WTC11 (cell line): ENCODE results near the gene TIMM10B. TPM values are rescaled to one million over a fixed set of nuclear protein-coding genes. Genes with fewer than 3 reads are reported as not detected.
A peak's percentile ranks its signal among the peaks of the same experiment; 100 is the strongest.

ENCODE experiments used
- ATAC-seq: fragments of 200-7000 bp; cut with Tn5 transposase; 2 replicates; pipeline ENCODE4 v1.10.0; 2021; ENCODE audit warnings: mild to moderate bottlenecking, moderate library complexity
- CTCF ChIA-PET: fragments of 300-600 bp; sonication (Branson Sonifier 250); formaldehyde crosslinking; loops from one replicate; lab custom pipeline; 2021; ENCODE audit warnings: antibody characterized with exemption; lab: Charles Lee
- POLR2A ChIA-PET: fragments of 350-600 bp; sonication (Branson Sonifier 250); formaldehyde crosslinking; loops from one replicate; lab custom pipeline; 2021; ENCODE audit warnings: antibody characterized with exemption; lab: Charles Lee
- DNase-seq: peaks from one replicate; pipeline ENCODE4 v3.0.0; 2021; ENCODE audit warnings: low spot score
- H3K27ac Mint-ChIP-seq: 2 replicates; pipeline ENCODE4 v1.8.0; 2021; ENCODE audit warnings: mixed read lengths
- H3K27me3 Mint-ChIP-seq: 2 replicates; pipeline ENCODE4 v1.8.0; 2021; ENCODE audit warnings: low read depth, mild to moderate bottlenecking, moderate library complexity, mixed read lengths
- H3K36me3 Mint-ChIP-seq: 2 replicates; pipeline ENCODE4 v1.8.0; 2021; ENCODE audit warnings: mixed read lengths
- H3K4me1 Mint-ChIP-seq: 2 replicates; pipeline ENCODE4 v1.8.0; 2022; ENCODE audit warnings: mixed read lengths
- H3K4me3 Mint-ChIP-seq: 2 replicates; pipeline ENCODE4 v1.8.0; 2021; ENCODE audit warnings: mild to moderate bottlenecking, moderate library complexity, mixed read lengths
- H3K9me3 Mint-ChIP-seq: 2 replicates; pipeline ENCODE4 v1.8.0; 2021; ENCODE audit warnings: mixed read lengths
- AR ChIP-seq: fragments of 250-450 bp; sonication (Bioruptor Pico); IDR thresholded peaks from 2 replicates; pipeline ENCODE4 v1.9.0; 2021; ENCODE audit warnings: mild to moderate bottlenecking
- ARID4B ChIP-seq: sonication (generic); formaldehyde crosslinking; IDR thresholded peaks from 2 replicates; pipeline ENCODE4 v1.8.0; 2023; ENCODE audit warnings: missing genetic modification reagents, mild to moderate bottlenecking, borderline replicate concordance
- ATF3 ChIP-seq: sonication (generic); formaldehyde crosslinking; conservative IDR thresholded peaks from 2 replicates; pipeline ENCODE4 v1.8.1; 2022; ENCODE audit warnings: mild to moderate bottlenecking, missing genetic modification reagents
- CBFB ChIP-seq: sonication (generic); formaldehyde crosslinking; IDR thresholded peaks from 2 replicates; pipeline ENCODE4 v1.8.1; 2022; ENCODE audit warnings: mild to moderate bottlenecking, low read depth, missing genetic modification reagents
- CREM ChIP-seq: sonication (generic); formaldehyde crosslinking; IDR thresholded peaks from 2 replicates; pipeline ENCODE4 v1.8.1; 2022; ENCODE audit warnings: mild to moderate bottlenecking, missing genetic modification reagents, moderate library complexity
- CTCF ChIP-seq: fragments of 200-600 bp; IDR thresholded peaks from 2 replicates; pipeline ENCODE4 v1.8.0; 2022; ENCODE audit warnings: antibody characterized with exemption
- ELF4 ChIP-seq: sonication (generic); formaldehyde crosslinking; IDR thresholded peaks from 2 replicates; pipeline ENCODE4 v1.8.1; 2022; ENCODE audit warnings: low read depth, mild to moderate bottlenecking, moderate library complexity, missing genetic modification reagents
- ERG ChIP-seq: fragments of 250-450 bp; sonication (Bioruptor Pico); IDR thresholded peaks from 2 replicates; pipeline ENCODE4 v1.8.0; 2021; ENCODE audit warnings: mild to moderate bottlenecking
- ETV6 ChIP-seq: sonication (generic); formaldehyde crosslinking; IDR thresholded peaks from 2 replicates; pipeline ENCODE4 v1.8.1; 2022; ENCODE audit warnings: mild to moderate bottlenecking, missing genetic modification reagents
- GTF2I ChIP-seq: fragments of 250-450 bp; sonication (Bioruptor Pico); conservative IDR thresholded peaks from 2 replicates; pipeline ENCODE4 v1.4.0; 2021; ENCODE audit warnings: mild to moderate bottlenecking
- KAT7 ChIP-seq: sonication (generic); formaldehyde crosslinking; IDR thresholded peaks from 2 replicates; pipeline ENCODE4 v1.8.1; 2023; ENCODE audit warnings: missing genetic modification reagents, mild to moderate bottlenecking, borderline replicate concordance
- NFATC4 ChIP-seq: fragments of 250-450 bp; sonication (Bioruptor Pico); IDR thresholded peaks from 2 replicates; pipeline ENCODE4 v1.9.0; 2021; ENCODE audit warnings: mild to moderate bottlenecking
- NFYB ChIP-seq: sonication (generic); formaldehyde crosslinking; conservative IDR thresholded peaks from 2 replicates; pipeline ENCODE4 v1.8.0; 2022; ENCODE audit warnings: low read depth, missing genetic modification reagents
- PRRX2 ChIP-seq: fragments of 250-450 bp; sonication (Bioruptor Pico); IDR thresholded peaks from 2 replicates; pipeline ENCODE4 v1.8.0; 2021; ENCODE audit warnings: mild to moderate bottlenecking
- RELA ChIP-seq: sonication (generic); formaldehyde crosslinking; IDR thresholded peaks from 2 replicates; pipeline ENCODE4 v1.8.1; 2022; ENCODE audit warnings: missing genetic modification reagents, mild to moderate bottlenecking, borderline replicate concordance
- ZNF263 ChIP-seq: sonication (generic); formaldehyde crosslinking; IDR thresholded peaks from 2 replicates; pipeline ENCODE4 v1.8.1; 2022; ENCODE audit warnings: low read depth, mild to moderate bottlenecking, moderate library complexity, missing genetic modification reagents
- ZNF396 ChIP-seq: fragments of 250-450 bp; sonication (Bioruptor Pico); IDR thresholded peaks from 2 replicates; pipeline ENCODE4 v1.8.0; 2021; ENCODE audit warnings: mild to moderate bottlenecking, moderate library complexity, borderline replicate concordance
- ZNF423 ChIP-seq: fragments of 250-450 bp; sonication (Bioruptor Pico); IDR thresholded peaks from 2 replicates; pipeline ENCODE4 v2.1.2; 2022; ENCODE audit warnings: mild to moderate bottlenecking, moderate library complexity
- total RNA-seq: library from RNA; stranded (reverse); gene quantifications from 3 replicates; pipeline ENCODE4 v1.2.3, GENCODE V29; 2021

TIMM10B gene
- total RNA-seq, 1 experiment from 2014 or later, result 35.8 TPM

GRCh38 chr11:6504166-6504565 is 22.9 kb downstream of the TIMM10B start:
- ChIA-PET CTCF (interaction anchor here (1.3 to 2.6 kb wide), 5 partner anchors 52 to 141 kb away, joined by 4 to 60 read pairs (median 10); no protein-coding TSS in a partner anchor), POLR2A (interaction anchor here (0.5 kb wide), 1 partner anchor 7 kb away, joined by 4 read pairs; the partner anchor contains the start of gene DNHD1)
- Mint-ChIP-seq H3K9me3 (no peaks in the 10 kb centered on the region), H3K27ac (no peak overlapping the region), H3K4me3 (no peak overlapping the region), H3K4me1 (no peaks in the 10 kb centered on the region), H3K27me3 (no peaks in the 10 kb centered on the region), H3K36me3 (no peaks in the 10 kb centered on the region)
- DNase-seq (no peak), ATAC-seq (no peak)
- TF ChIP-seq CBFB (CRISPR knock-in tag), result no peak

GRCh38 chr11:6505577-6506240 is 24.4 kb downstream of the TIMM10B start:
- DNase-seq (no peak), ATAC-seq (peak; percentile 89)
- peak; percentile 53; the same call in 1 of the 2 replicates for TF ChIP-seq CTCF
- TF ChIP-seq ZNF396 (CRISPR knock-in tag), result no peak
- H3K4me3 Mint-ChIP-seq, result no peak overlapping the region
- H3K9me3 Mint-ChIP-seq, result no peaks in the 10 kb centered on the region
- POLR2A ChIA-PET, result no interaction called here
- CTCF ChIA-PET, result interaction anchor here (0.6 to 2.6 kb wide), 26 partner anchors 8 to 411 kb away, joined by 3 to 60 read pairs (median 5); partner anchors contain the start of genes APBB1, ARFIP2, DNHD1 and HPX
- no peaks in the 10 kb centered on the region for H3K27me3 Mint-ChIP-seq
- H3K36me3 Mint-ChIP-seq, result peaks cover 3% of the 10 kb centered on the region; the same call in 1 of the 2 replicates
- no peaks in the 10 kb centered on the region for H3K4me1 Mint-ChIP-seq
- H3K27ac Mint-ChIP-seq, result peak overlapping the region; percentile 8; the same call in 1 of the 2 replicates

- no peaks in the 10 kb centered on the region for H3K4me1 Mint-ChIP-seq
- peaks cover 28% of the 10 kb centered on the region for H3K36me3 Mint-ChIP-seq
- no peak overlapping the region for H3K27ac Mint-ChIP-seq
- DNase-seq, result no peak
- TF ChIP-seq ZNF263 (CRISPR knock-in tag) (no peak), ARID4B (CRISPR knock-in tag) (no peak), GTF2I (CRISPR knock-in tag) (no peak), ETV6 (CRISPR knock-in tag) (no peak), RELA (no peak)
- POLR2A ChIA-PET, result no interaction called here
- ATAC-seq, result no peak
- peaks cover 14% of the 10 kb centered on the region for H3K9me3 Mint-ChIP-seq
- CTCF ChIA-PET, result no interaction called here
- H3K27me3 Mint-ChIP-seq, result no peaks in the 10 kb centered on the region; the same call in 1 of the 2 replicates
- H3K4me3 Mint-ChIP-seq, result no peak overlapping the region
Observed at GRCh38 chr11:6516865-6517264, 35.6 kb downstream of the TIMM10B start.

- no peak for ATAC-seq
- H3K4me1 Mint-ChIP-seq, result no peaks in the 10 kb centered on the region
- H3K9me3 Mint-ChIP-seq, result peaks cover 2% of the 10 kb centered on the region; the same call in 1 of the 2 replicates
- H3K36me3 Mint-ChIP-seq, result peaks cover 6% of the 10 kb centered on the region
- no peak overlapping the region for H3K4me3 Mint-ChIP-seq
- CTCF ChIA-PET, result interaction anchor here (1.1 to 2.5 kb wide), 4 partner anchors 10 to 141 kb away, joined by 3 to 13 read pairs (median 8); no protein-coding TSS in a partner anchor
- POLR2A ChIA-PET, result interaction anchor here (0.9 kb wide), 1 partner anchor 139 kb away, joined by 3 read pairs; no protein-coding TSS in a partner anchor
- no peak overlapping the region for H3K27ac Mint-ChIP-seq
- DNase-seq, result no peak
- no peaks in the 10 kb centered on the region; the same call in 1 of the 2 replicates for H3K27me3 Mint-ChIP-seq
- no peak for TF ChIP-seq ATF3 (CRISPR knock-in tag)
- TF ChIP-seq CREM (CRISPR knock-in tag), result no peak
- no peak for TF ChIP-seq NFYB (CRISPR knock-in tag)
- TF ChIP-seq NFATC4, result no peak
- TF ChIP-seq ERG (CRISPR knock-in tag), result no peak
- TF ChIP-seq PRRX2 (CRISPR knock-in tag), result no peak
- no peak for TF ChIP-seq ZNF423 (CRISPR knock-in tag)
- no peak for TF ChIP-seq AR (CRISPR knock-in tag)
- TF ChIP-seq KAT7 (CRISPR knock-in tag), result no peak
- TF ChIP-seq ELF4 (CRISPR knock-in tag), result no peak
Observed at GRCh38 chr11:6520265-6520664, 39.0 kb downstream of the TIMM10B start.
